22Rv1 (cell line): ENCODE results near the gene TNFRSF21.

Experiments
- CTCF ChIP-seq: fragments of 450-650 bp; IDR thresholded peaks from 2 replicates; pipeline ENCODE4 v1.5.1; 2017; ENCODE audit warnings: mild to moderate bottlenecking
- ZFX ChIP-seq: fragments of 450-650 bp; IDR thresholded peaks from 2 replicates; pipeline ENCODE4 v1.6.1; 2017; ENCODE audit warnings: antibody characterized with exemption, borderline replicate concordance

- TF ChIP-seq CTCF, result no peak
- TF ChIP-seq ZFX, result no peak
Measured at GRCh38 chr6:47229255-47229654, 80.5 kb downstream of the TNFRSF21 start.
